MCF 10A (cell line): ENCODE data around the gene DEF6. TPM values are rescaled to one million over a fixed set of nuclear protein-coding genes. Genes with fewer than 3 reads are reported as not detected.

ENCODE experiments used
- BruUV-seq: library from RNA; stranded (reverse); fragments of 400-500 nt; replicated peaks from 2 replicates; lab custom pipeline; 2021; lab: Mats Ljungman, UMichigan
- CTCF ChIA-PET: fragments of 300-600 bp; sonication (Branson Sonifier 250); formaldehyde crosslinking; extraction: SDS; loops from one replicate; lab custom pipeline; 2021; ENCODE audit warnings: antibody characterized with exemption, inconsistent platforms; lab: Yijun Ruan, JAX
- POLR2A ChIA-PET: fragments of 300-600, 350-650 bp; sonication (Branson Sonifier 250); formaldehyde crosslinking; extraction: SDS; loops from one replicate; lab custom pipeline; 2020; ENCODE audit warnings: antibody characterized with exemption, inconsistent platforms; lab: Yijun Ruan, JAX
- DNase-seq: peaks from one replicate; pipeline ENCODE4 v3.0.0-alpha.2; 2018; ENCODE audit not compliant: unreplicated experiment
- H3K27ac Mint-ChIP-seq: one replicate; pipeline ENCODE4 v1.8.0; 2022; ENCODE audit warnings: mild to moderate bottlenecking, low read depth, mixed read lengths; ENCODE audit not compliant: unreplicated experiment
- H3K27me3 Mint-ChIP-seq: one replicate; pipeline ENCODE4 v1.8.0; 2022; ENCODE audit warnings: mixed read lengths; ENCODE audit not compliant: insufficient read depth, unreplicated experiment
- H3K36me3 Mint-ChIP-seq: one replicate; pipeline ENCODE4 v1.8.0; 2022; ENCODE audit warnings: mild to moderate bottlenecking, moderate library complexity, mixed read lengths; ENCODE audit not compliant: insufficient read depth, unreplicated experiment
- H3K4me1 Mint-ChIP-seq: one replicate; pipeline ENCODE4 v1.8.0; 2022; ENCODE audit warnings: mixed read lengths; ENCODE audit not compliant: insufficient read depth, unreplicated experiment
- H3K4me3 Mint-ChIP-seq: one replicate; pipeline ENCODE4 v1.8.0; 2022; ENCODE audit warnings: mild to moderate bottlenecking, moderate library complexity, mixed read lengths; ENCODE audit not compliant: unreplicated experiment
- H3K9me3 Mint-ChIP-seq: one replicate; pipeline ENCODE4 v1.8.0; 2022; ENCODE audit warnings: mixed read lengths; ENCODE audit not compliant: unreplicated experiment
- CTCF ChIP-seq: fragments of 200-600 bp; IDR thresholded peaks from one replicate; pipeline ENCODE4 v1.8.0; 2022; ENCODE audit warnings: antibody characterized with exemption, mild to moderate bottlenecking; ENCODE audit not compliant: unreplicated experiment
- intact Hi-C: fragments of 100-400 bp; cut with micrococcal nuclease; formaldehyde crosslinking; loops from 2 replicates; pipeline ENCODE4 v1.14.1; 2022
- total RNA-seq: library from RNA; stranded (reverse); gene quantifications from 2 replicates; pipeline ENCODE4 v1.2.3, GENCODE V29; 2022

The DEF6 gene
- total RNA-seq, 1 experiment from 2014 or later, result 23.1 TPM

GRCh38 chr6:35352735-35353134 lies 55.1 kb downstream of the DEF6 start:
- peaks cover 73% of the 10 kb centered on the region for H3K36me3 Mint-ChIP-seq
- no peak overlapping the region for H3K4me3 Mint-ChIP-seq

DNA sequence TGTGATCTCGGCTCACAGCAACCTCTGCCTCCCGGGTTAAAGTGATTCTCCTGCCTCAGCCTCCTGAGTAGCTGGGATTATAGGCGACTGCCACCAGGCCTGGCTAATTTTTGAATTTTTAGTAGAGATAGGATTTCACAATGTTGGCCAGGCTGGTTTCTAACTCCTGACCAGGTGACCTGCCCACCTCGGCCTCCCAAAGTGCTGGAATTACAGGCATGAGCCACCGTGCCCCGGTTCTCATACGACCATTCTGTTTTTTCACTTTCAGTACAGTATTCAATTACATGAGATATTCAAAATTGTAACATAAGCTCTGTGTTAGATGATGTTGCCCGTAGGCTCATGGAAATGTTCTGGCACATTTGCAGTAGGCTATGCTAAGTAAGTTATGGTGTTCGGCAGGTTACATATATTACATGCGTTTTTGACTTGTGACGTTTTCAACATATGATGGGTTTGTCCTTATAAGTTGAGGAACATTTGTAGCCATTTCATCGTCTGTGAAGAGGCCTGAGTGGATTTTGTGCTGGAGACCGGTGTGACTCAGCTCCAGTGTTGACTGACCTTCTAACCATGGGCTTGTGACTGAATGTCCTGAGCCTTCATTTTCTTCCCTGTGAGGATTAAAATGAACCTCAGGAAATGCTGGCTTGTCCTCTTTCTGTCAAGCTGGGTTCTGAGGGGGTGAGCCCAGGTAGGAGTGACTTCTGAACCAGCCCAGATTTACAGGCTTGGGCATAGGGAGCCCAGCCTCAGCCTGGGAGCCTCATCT lies 56.9 kb downstream of the DEF6 start:
- Mint-ChIP-seq H3K27ac (no peak overlapping the region), H3K4me1 (no peaks in the 10 kb centered on the region), H3K27me3 (no peaks in the 10 kb centered on the region), H3K36me3 (peaks cover 66% of the 10 kb centered on the region), H3K4me3 (no peak overlapping the region), H3K9me3 (no peaks in the 10 kb centered on the region)
- DNase-seq, result no peak
- ChIA-PET POLR2A (interaction anchor here (0.7 kb wide), 1 partner anchor 8 kb away, joined by 3 read pairs; no protein-coding TSS in a partner anchor), CTCF (interaction anchor here (0.6 to 1.2 kb wide), 2 partner anchors 17 to 259 kb away, joined by 4 read pairs; no protein-coding TSS in a partner anchor)
- intact Hi-C loops, result no loop called here
- no peak for TF ChIP-seq CTCF
- no TSS peak for BruUV-seq

More at GRCh38 chr6:35352735-35353134, 55.1 kb downstream of the DEF6 start:
- DNase-seq, result no peak
- CTCF ChIA-PET, result interaction anchor here (1.2 to 1.9 kb wide), 2 partner anchors 11 to 62 kb away, joined by 4 to 5 read pairs; partner anchors contain the start of gene PPARD
- no peak for TF ChIP-seq CTCF
- H3K9me3 Mint-ChIP-seq, result no peaks in the 10 kb centered on the region
- H3K4me1 Mint-ChIP-seq, result no peaks in the 10 kb centered on the region
- no TSS peak for BruUV-seq
- POLR2A ChIA-PET, result no interaction called here
- no peaks in the 10 kb centered on the region for H3K27me3 Mint-ChIP-seq
- H3K27ac Mint-ChIP-seq, result no peak overlapping the region
- intact Hi-C loops, result no loop called here

DNA sequence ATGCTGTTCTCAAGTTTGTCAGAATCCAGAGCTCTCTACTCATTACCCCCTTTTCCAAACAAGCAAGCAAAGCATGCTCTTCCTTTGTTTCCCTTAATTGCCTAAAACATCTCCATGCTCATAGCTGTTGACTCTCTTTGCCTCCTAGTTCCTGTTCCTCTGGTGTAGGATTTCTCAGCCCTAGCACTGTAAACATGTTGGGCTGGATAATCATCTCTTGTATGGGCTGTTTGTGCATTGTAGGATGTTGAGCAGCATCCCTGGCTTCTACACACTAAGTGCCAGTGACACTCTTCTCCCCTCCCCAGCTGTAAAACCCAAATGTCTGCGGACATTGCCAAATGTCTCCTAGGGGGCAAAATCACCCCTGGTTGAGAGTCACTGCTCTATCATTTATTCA lies 58.8 kb downstream of the DEF6 start:
- Mint-ChIP-seq H3K27me3 (no peaks in the 10 kb centered on the region), H3K36me3 (peaks cover 49% of the 10 kb centered on the region)
- POLR2A ChIA-PET, result interaction anchor here (0.5 kb wide), 1 partner anchor 187 kb away, joined by 3 read pairs; no protein-coding TSS in a partner anchor

More for the DNA sequence above, 58.8 kb downstream of the DEF6 start:
- Mint-ChIP-seq H3K4me1 (no peaks in the 10 kb centered on the region), H3K27ac (no peak overlapping the region), H3K9me3 (no peaks in the 10 kb centered on the region), H3K4me3 (no peak overlapping the region)
- TF ChIP-seq CTCF, result no peak
- BruUV-seq, result no TSS peak
- CTCF ChIA-PET, result interaction anchor here (0.8 to 1.0 kb wide), 2 partner anchors 13 to 14 kb away, joined by 3 read pairs; partner anchors contain the start of gene PPARD
- intact Hi-C loops, result no loop called here
- no peak for DNase-seq
